Astrocyte (in vitro differentiated cells and primary cell): ENCODE data around the gene PDZD7. TPM values are rescaled to one million over a fixed set of nuclear protein-coding genes. Genes with fewer than 3 reads are reported as not detected.

Experiments used
- DNase-seq: peaks from one replicate; pipeline ENCODE4 v3.0.0-alpha.2; 2010; ENCODE audit warnings: low read depth
- FAIRE-seq: peaks from 2 replicates; lab custom pipeline; 2011; peaks lifted over from hg19 to GRCh38; lab: Jason Lieb, UNC
- H2AFZ ChIP-seq: 2 replicates; pipeline ENCODE4 v1.6.0; 2012; ENCODE audit warnings: low read depth, low read length, inconsistent platforms
- H3K27ac ChIP-seq: 2 replicates; pipeline ENCODE4 v1.5.1; 2011; ENCODE audit warnings: low read depth, low read length, inconsistent platforms
- H3K27me3 ChIP-seq: 2 replicates; pipeline ENCODE4 v1.6.0; 2011; ENCODE audit warnings: low read length, inconsistent platforms; ENCODE audit not compliant: insufficient read depth
- H3K36me3 ChIP-seq: 2 replicates; pipeline ENCODE4 v1.5.1; 2011; ENCODE audit warnings: low read length, inconsistent platforms; ENCODE audit not compliant: insufficient read depth
- H3K4me1 ChIP-seq: 2 replicates; pipeline ENCODE4 v1.5.1; 2011; ENCODE audit warnings: low read length, inconsistent platforms; ENCODE audit not compliant: insufficient read depth
- H3K4me2 ChIP-seq: 2 replicates; pipeline ENCODE4 v1.6.0; 2012; ENCODE audit warnings: low read length, inconsistent platforms
- H3K4me3 ChIP-seq: 2 replicates; pipeline ENCODE4 v1.5.1; 2011; ENCODE audit warnings: low read depth, mild to moderate bottlenecking, low read length, inconsistent platforms; ENCODE audit not compliant: insufficient read depth
- H3K79me2 ChIP-seq: 2 replicates; pipeline ENCODE4 v1.6.0; 2012; ENCODE audit warnings: mild to moderate bottlenecking, low read length, inconsistent platforms; ENCODE audit not compliant: insufficient read depth
- H3K9ac ChIP-seq: 2 replicates; pipeline ENCODE4 v1.6.0; 2012; ENCODE audit warnings: mild to moderate bottlenecking, low read length, inconsistent platforms
- H3K9me3 ChIP-seq: 2 replicates; pipeline ENCODE4 v1.5.1; 2012; ENCODE audit warnings: low read depth, mild to moderate bottlenecking, low read length, inconsistent platforms; ENCODE audit not compliant: insufficient read depth
- H4K20me1 ChIP-seq: 2 replicates; pipeline ENCODE4 v1.6.0; 2012; ENCODE audit warnings: low read length, inconsistent platforms; ENCODE audit not compliant: insufficient read depth
- H3K27ac Mint-ChIP-seq: one replicate; pipeline ENCODE4 v1.8.0; 2021; ENCODE audit warnings: mild to moderate bottlenecking, mixed read lengths; ENCODE audit not compliant: unreplicated experiment
- H3K27me3 Mint-ChIP-seq: one replicate; pipeline ENCODE4 v1.8.0; 2021; ENCODE audit warnings: low read depth, mixed read lengths; ENCODE audit not compliant: unreplicated experiment
- H3K36me3 Mint-ChIP-seq: one replicate; pipeline ENCODE4 v1.8.0; 2021; ENCODE audit warnings: low read depth, mixed read lengths; ENCODE audit not compliant: unreplicated experiment
- H3K4me1 Mint-ChIP-seq: one replicate; pipeline ENCODE4 v1.8.0; 2021; ENCODE audit warnings: low read depth, mixed read lengths; ENCODE audit not compliant: unreplicated experiment
- H3K4me3 Mint-ChIP-seq: one replicate; pipeline ENCODE4 v1.8.0; 2021; ENCODE audit warnings: mild to moderate bottlenecking, moderate library complexity, mixed read lengths; ENCODE audit not compliant: unreplicated experiment
- H3K9me3 Mint-ChIP-seq: one replicate; pipeline ENCODE4 v1.8.0; 2021; ENCODE audit warnings: mild to moderate bottlenecking, mixed read lengths; ENCODE audit not compliant: unreplicated experiment
- CTCF ChIP-seq: IDR thresholded peaks from 2 replicates; pipeline ENCODE4 v1.5.1; 2011; ENCODE audit warnings: low read depth, mild to moderate bottlenecking, inconsistent platforms, low read length, moderate library complexity; ENCODE audit not compliant: insufficient read depth
- EZH2 ChIP-seq: IDR thresholded peaks from 2 replicates; pipeline ENCODE4 v1.6.1; 2012; ENCODE audit warnings: mild to moderate bottlenecking, low read length, inconsistent platforms; ENCODE audit not compliant: insufficient read depth
- total RNA-seq: library from RNA; stranded (reverse); gene quantifications from 2 replicates; pipeline ENCODE4 v1.2.1, GENCODE V29; 2021

The PDZD7 gene
- total RNA-seq, 1 donor from 2014 or later = 4.5 TPM

- Histone ChIP-seq H3K9ac (peak overlapping the region; percentile 96), H3K27me3 (no peaks in the 10 kb centered on the region), H4K20me1 (peaks cover 55% of the 10 kb centered on the region), H3K36me3 (peaks cover 32% of the 10 kb centered on the region), H3K4me1 (peaks cover 25% of the 10 kb centered on the region), H3K79me2 (peaks cover 27% of the 10 kb centered on the region), H3K4me2 (peak overlapping the region; percentile 98), H3K27ac (peak overlapping the region; percentile 96), H2AFZ (no peak overlapping the region), H3K4me3 (peak overlapping the region; percentile 86), H3K9me3 (no peaks in the 10 kb centered on the region)
- Mint-ChIP-seq H3K27ac (peak overlapping the region; percentile 83), H3K9me3 (no peaks in the 10 kb centered on the region), H3K36me3 (peaks cover 18% of the 10 kb centered on the region), H3K4me1 (peaks cover 14% of the 10 kb centered on the region), H3K27me3 (peaks cover 2% of the 10 kb centered on the region), H3K4me3 (peak overlapping the region; percentile 88)
- TF ChIP-seq CTCF (no peak), EZH2 (no peak)
- FAIRE-seq = no peak
- DNase-seq = no peak
Observed at GRCh38 chr10:101033276-101033675, 2.3 kb upstream of the PDZD7 start.

- DNase-seq = peak; percentile 89
Observed at GRCh38 chr10:101032637-101033224, 1.8 kb upstream of the PDZD7 start.

More at GRCh38 chr10:101032637-101033224, 1.8 kb upstream of the PDZD7 start:
- Histone ChIP-seq H3K4me1 (peaks cover 25% of the 10 kb centered on the region), H3K9me3 (no peaks in the 10 kb centered on the region), H3K27me3 (no peaks in the 10 kb centered on the region), H3K4me3 (peak overlapping the region; percentile 86), H4K20me1 (peaks cover 49% of the 10 kb centered on the region), H3K27ac (peak overlapping the region; percentile 96), H3K36me3 (peaks cover 27% of the 10 kb centered on the region), H3K4me2 (peak overlapping the region; percentile 98), H3K9ac (peak overlapping the region; percentile 96), H2AFZ (peak overlapping the region; percentile 94), H3K79me2 (peaks cover 27% of the 10 kb centered on the region)
- Mint-ChIP-seq H3K9me3 (no peaks in the 10 kb centered on the region), H3K4me3 (peak overlapping the region; percentile 88), H3K4me1 (peaks cover 14% of the 10 kb centered on the region), H3K36me3 (peaks cover 13% of the 10 kb centered on the region), H3K27me3 (peaks cover 2% of the 10 kb centered on the region), H3K27ac (peak overlapping the region; percentile 91)
- FAIRE-seq = peak; percentile 78
- no peak for TF ChIP-seq EZH2
- no peak for TF ChIP-seq CTCF
